Measurements from ENCODE around the gene MAP3K14.
A peak's percentile ranks its signal among the peaks of the same experiment; 100 is the strongest.

The MAP3K14 gene

GRCh38 chr17:45317111-45317928 lies 500 bp upstream of the MAP3K14 start:
- H3K4me3 Mint-ChIP-seq = peak overlapping the region; percentile 80 to 82
- ATAC-seq (replicated peaks) (peak; percentile 80), DNase-seq (peak; percentile 99 to 100 (median 99))
- H3K9me3 Mint-ChIP-seq = no peaks in the 10 kb centered on the region
- H3K36me3 Mint-ChIP-seq (ENCODE audit: insufficient read depth) = peaks cover 17% of the 10 kb centered on the region
- H3K27ac Mint-ChIP-seq = peak overlapping the region; percentile 76 to 91
- H3K4me1 Mint-ChIP-seq (ENCODE audit: low read depth in 2 of 2) = peaks cover 70% of the 10 kb centered on the region in 2 donors
- no peaks in the 10 kb centered on the region for H3K27me3 Mint-ChIP-seq

- DNase-seq (no peak), ATAC-seq (replicated peaks) (no peak)
- Mint-ChIP-seq H3K9me3 (no peaks in the 10 kb centered on the region), H3K36me3 (ENCODE audit: insufficient read depth) (peaks cover 17% of the 10 kb centered on the region), H3K4me1 (ENCODE audit: low read depth in 2 of 2) (peaks cover 69 to 71% of the 10 kb centered on the region in 2 donors), H3K4me3 (peak overlapping the region; percentile 82 to 88), H3K27ac (peak overlapping the region; percentile 89 to 93), H3K27me3 (no peaks in the 10 kb centered on the region)
Measured at GRCh38 chr17:45315648-45316433, 979 bp downstream of the MAP3K14 start.

- Mint-ChIP-seq H3K4me1 (ENCODE audit: low read depth in 2 of 2) (peaks cover 69 to 73% of the 10 kb centered on the region in 2 donors), H3K27me3 (no peaks in the 10 kb centered on the region), H3K36me3 (ENCODE audit: insufficient read depth) (peaks cover 17% of the 10 kb centered on the region), H3K4me3 (peak overlapping the region; percentile 82 to 88), H3K9me3 (no peaks in the 10 kb centered on the region), H3K27ac (peak overlapping the region; percentile 89 to 93)
- DNase-seq (no peak), ATAC-seq (replicated peaks) (no peak)
Measured at GRCh38 chr17:45314741-45315647, 1.8 kb downstream of the MAP3K14 start.

- DNase-seq (no peak), ATAC-seq (replicated peaks) (no peak)
- Mint-ChIP-seq H3K36me3 (ENCODE audit: insufficient read depth) (peaks cover 17% of the 10 kb centered on the region), H3K27me3 (no peaks in the 10 kb centered on the region), H3K4me1 (ENCODE audit: low read depth in 2 of 2) (peaks cover 69 to 70% of the 10 kb centered on the region in 2 donors), H3K9me3 (no peaks in the 10 kb centered on the region), H3K27ac (peak overlapping the region; percentile 89 to 93), H3K4me3 (peak overlapping the region; percentile 82 to 88)
Measured at GRCh38 chr17:45313996-45314740, 2.7 kb downstream of the MAP3K14 start.

- H3K27ac Mint-ChIP-seq = peak overlapping the region; percentile 89 to 93
- ATAC-seq (replicated peaks) (no peak), DNase-seq (no peak)
- H3K36me3 Mint-ChIP-seq (ENCODE audit: insufficient read depth) = peaks cover 15% of the 10 kb centered on the region
- H3K27me3 Mint-ChIP-seq = no peaks in the 10 kb centered on the region
- H3K9me3 Mint-ChIP-seq = no peaks in the 10 kb centered on the region
- peaks cover 69 to 75% of the 10 kb centered on the region in 2 donors for H3K4me1 Mint-ChIP-seq (ENCODE audit: low read depth in 2 of 2)
- peak overlapping the region; percentile 82 to 88 for H3K4me3 Mint-ChIP-seq
Measured at GRCh38 chr17:45313421-45313771, 3.4 kb downstream of the MAP3K14 start.

- peaks cover 75 to 78% of the 10 kb centered on the region in 2 donors for H3K4me1 Mint-ChIP-seq (ENCODE audit: low read depth in 2 of 2)
- H3K4me3 Mint-ChIP-seq = peak overlapping the region; percentile 82 to 88
- peak overlapping the region; percentile 89 to 93 for H3K27ac Mint-ChIP-seq
- DNase-seq (no peak), ATAC-seq (replicated peaks) (no peak)
- H3K36me3 Mint-ChIP-seq (ENCODE audit: insufficient read depth) = peaks cover 18% of the 10 kb centered on the region
- H3K9me3 Mint-ChIP-seq = no peaks in the 10 kb centered on the region
- H3K27me3 Mint-ChIP-seq = no peaks in the 10 kb centered on the region
Measured at GRCh38 chr17:45312477-45313420, 4.1 kb downstream of the MAP3K14 start.

GRCh38 chr17:45311760-45312476 lies 4.9 kb downstream of the MAP3K14 start:
- ATAC-seq (replicated peaks) (peak; percentile 31), DNase-seq (peak; percentile 50 to 52 (median 52))
- Mint-ChIP-seq H3K4me3 (peak overlapping the region; percentile 82 to 88), H3K27ac (peak overlapping the region; percentile 89 to 93), H3K4me1 (ENCODE audit: low read depth in 2 of 2) (peaks cover 75 to 79% of the 10 kb centered on the region in 2 donors), H3K36me3 (ENCODE audit: insufficient read depth) (peaks cover 11% of the 10 kb centered on the region), H3K9me3 (no peaks in the 10 kb centered on the region), H3K27me3 (no peaks in the 10 kb centered on the region)

GRCh38 chr17:45311401-45311759 lies 5.4 kb downstream of the MAP3K14 start:
- Mint-ChIP-seq H3K4me3 (peak overlapping the region; percentile 82 to 88), H3K9me3 (no peaks in the 10 kb centered on the region), H3K27me3 (no peaks in the 10 kb centered on the region), H3K36me3 (ENCODE audit: insufficient read depth) (peaks cover 9% of the 10 kb centered on the region), H3K27ac (peak overlapping the region; percentile 89 to 93), H3K4me1 (ENCODE audit: low read depth in 2 of 2) (peaks cover 78 to 82% of the 10 kb centered on the region in 2 donors)
- DNase-seq (no peak), ATAC-seq (replicated peaks) (no peak)

GRCh38 chr17:45310380-45311324 lies 6.2 kb downstream of the MAP3K14 start:
- H3K9me3 Mint-ChIP-seq = no peaks in the 10 kb centered on the region
- ATAC-seq (replicated peaks) = no peak

GRCh38 chr17:45309400-45309799 lies 7.4 kb downstream of the MAP3K14 start:
- DNase-seq = no peak
- no peaks in the 10 kb centered on the region for H3K9me3 Mint-ChIP-seq
- peak overlapping the region in 1 of 2 donors; percentile 89 for H3K27ac Mint-ChIP-seq
- H3K36me3 Mint-ChIP-seq (ENCODE audit: insufficient read depth) = peaks cover 12% of the 10 kb centered on the region
- peaks cover 69 to 79% of the 10 kb centered on the region in 2 donors for H3K4me1 Mint-ChIP-seq (ENCODE audit: low read depth in 2 of 2)
- peak overlapping the region; percentile 10 to 46 for H3K4me3 Mint-ChIP-seq
- H3K27me3 Mint-ChIP-seq = no peaks in the 10 kb centered on the region
- ATAC-seq (replicated peaks) = no peak

More at GRCh38 chr17:45310380-45311324, 6.2 kb downstream of the MAP3K14 start:
- H3K4me3 Mint-ChIP-seq = peak overlapping the region; percentile 82 to 88
- peak overlapping the region; percentile 86 to 89 for H3K27ac Mint-ChIP-seq
- H3K27me3 Mint-ChIP-seq = no peaks in the 10 kb centered on the region
- H3K4me1 Mint-ChIP-seq (ENCODE audit: low read depth in 2 of 2) = peaks cover 75 to 84% of the 10 kb centered on the region in 2 donors
- peaks cover 5% of the 10 kb centered on the region for H3K36me3 Mint-ChIP-seq (ENCODE audit: insufficient read depth)
- DNase-seq = no peak

Measured in effector memory CD8-positive, alpha-beta T cell (primary cell).